ENCODE data around the gene THOC6.
A peak's percentile ranks its signal among the peaks of the same experiment; 100 is the strongest.
"Not testable (repeated sequence)": the region's sequence is repeated elsewhere in the genome, so short reads cannot be mapped to it uniquely, and the experiment has no call there.

Gene THOC6

GRCh38 chr16:3035289-3035971, 11.6 kb downstream of the THOC6 start:
- DNase-seq = no peak

DNA sequence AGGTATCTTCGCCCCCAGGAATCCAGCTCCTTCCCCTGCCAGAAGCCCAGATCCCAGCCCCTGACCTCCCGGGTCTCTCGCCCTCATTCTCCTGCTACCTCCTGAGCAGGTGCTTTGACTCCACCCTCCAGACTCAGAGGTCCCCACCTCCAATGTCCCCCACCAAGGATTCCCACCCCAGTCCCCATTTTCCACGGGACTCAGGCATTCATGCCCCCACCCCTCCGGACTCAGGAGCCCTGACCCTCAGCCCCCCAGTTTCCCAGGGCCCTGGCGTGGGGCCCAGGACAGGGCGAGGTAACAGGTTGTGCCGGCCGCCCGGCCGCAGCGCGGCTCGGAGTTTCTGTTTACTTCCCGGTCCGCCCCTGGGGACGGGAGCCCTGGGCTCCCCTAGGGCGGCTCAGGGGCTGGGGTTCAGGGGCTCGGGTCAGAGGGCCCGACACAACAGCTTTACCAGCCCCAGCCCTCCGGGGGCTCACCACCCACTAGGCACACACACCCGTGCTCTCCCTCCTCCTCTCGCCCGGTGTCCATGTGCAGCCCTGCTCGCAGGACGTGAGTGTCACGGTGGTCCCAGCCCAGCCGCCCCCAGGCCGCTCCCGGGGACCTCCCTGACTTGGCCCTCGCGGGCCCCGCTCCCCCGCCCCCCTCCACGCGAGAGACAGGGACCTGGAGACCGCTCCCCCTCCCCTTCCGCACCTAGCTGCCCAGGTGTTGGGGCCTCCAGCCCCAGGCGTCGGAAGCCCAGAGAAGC, 12.3 kb downstream of the THOC6 start:
- no peak for DNase-seq

- DNase-seq = no peak
Measured at GRCh38 chr16:3036726-3037315, 13.0 kb downstream of the THOC6 start, which contains the start of gene BICDL2. Gene BICDL2, minus strand, starts transcription at chr16:3036944. Its CDS starts 1,448 bp downstream, at chr16:3035496.

DNA sequence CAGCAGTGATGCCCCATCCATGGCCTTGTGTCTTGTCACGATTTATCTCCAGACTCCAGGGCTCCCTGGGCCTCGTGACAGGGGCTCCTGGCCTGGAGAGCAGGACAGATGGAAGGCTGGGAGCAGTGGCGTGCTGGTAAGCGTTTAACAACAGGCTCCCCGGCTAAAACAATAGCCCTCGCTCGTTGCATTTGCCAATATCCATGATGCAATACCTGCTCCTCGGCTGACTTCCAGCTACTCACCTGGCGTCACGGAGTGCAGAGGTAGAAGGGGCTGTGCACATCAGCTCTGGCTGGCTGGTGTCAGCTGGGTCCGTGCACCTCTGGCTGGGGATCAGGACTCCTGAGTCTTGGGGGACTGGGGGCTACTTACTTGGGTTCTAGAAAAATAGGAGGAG, 14.4 kb downstream of the THOC6 start:
- no peak for DNase-seq

- DNase-seq = no peak
Measured at GRCh38 chr16:3038896-3039295, 15.1 kb downstream of the THOC6 start.

GRCh38 chr16:3042376-3042775, 18.5 kb downstream of the THOC6 start:
- no peak for DNase-seq

DNA sequence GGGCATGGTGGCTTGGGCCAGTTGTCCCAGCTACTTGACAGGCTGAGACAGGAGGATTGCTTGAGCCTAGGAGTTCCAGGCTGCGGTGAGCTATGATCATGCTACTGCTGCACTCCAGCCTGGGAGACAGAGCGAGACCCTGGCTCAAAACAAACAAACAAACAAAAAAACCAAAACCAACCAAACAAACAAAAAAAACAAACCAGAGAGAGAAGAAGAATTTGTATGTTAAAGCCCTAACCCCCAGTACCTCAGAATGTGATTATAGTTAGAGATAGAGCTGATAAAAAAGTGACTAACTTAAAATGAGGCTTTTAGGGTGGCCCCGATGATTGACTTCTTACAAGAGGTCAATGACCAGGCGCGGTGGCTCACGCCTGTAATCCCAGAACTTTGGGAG, 20.9 kb downstream of the THOC6 start:
- DNase-seq = no peak

GRCh38 chr16:3045758-3046640, 22.2 kb downstream of the THOC6 start, which contains the start of gene MMP25:
Gene MMP25, plus strand, starts transcription at chr16:3046561. Its CDS starts 357 bp downstream, at chr16:3046918.
- DNase-seq = no peak

DNA sequence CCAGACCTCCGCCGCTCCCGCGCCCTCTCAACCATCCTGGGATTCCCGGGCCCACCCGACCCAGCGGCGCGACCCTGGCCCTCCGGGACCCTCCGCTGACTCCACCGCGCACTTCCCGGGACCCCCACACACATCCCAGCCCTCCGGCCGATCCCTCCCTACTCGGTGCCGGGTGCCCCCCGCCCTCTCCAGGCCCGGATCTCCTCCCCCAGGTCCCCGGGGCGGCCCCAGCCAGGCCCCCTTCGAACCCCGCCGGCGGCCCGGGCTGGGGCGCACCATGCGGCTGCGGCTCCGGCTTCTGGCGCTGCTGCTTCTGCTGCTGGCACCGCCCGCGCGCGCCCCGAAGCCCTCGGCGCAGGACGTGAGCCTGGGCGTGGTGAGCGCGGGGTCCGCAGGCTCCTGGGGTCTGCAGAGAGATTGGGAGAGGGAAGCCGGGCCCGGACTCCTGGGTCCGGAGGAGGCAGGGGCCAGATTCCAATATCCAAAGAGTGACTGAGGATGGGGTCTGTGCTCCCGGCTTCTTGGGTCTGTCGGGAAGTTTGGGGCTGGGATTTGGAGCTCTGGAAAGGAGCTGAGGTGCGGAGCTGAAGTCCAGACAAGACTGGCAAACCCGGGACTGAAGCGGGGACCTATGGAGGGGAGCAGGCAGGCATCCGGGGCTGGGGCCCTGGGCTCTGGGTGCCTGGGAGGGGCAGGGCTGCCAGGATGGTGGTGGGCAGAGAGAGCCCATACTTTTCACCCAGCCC, 23.0 kb downstream of the THOC6 start:
- DNase-seq = no peak

- DNase-seq = no peak
Measured at GRCh38 chr16:3047387-3047720, 23.5 kb downstream of the THOC6 start.

GRCh38 chr16:3049921-3050481, 26.2 kb downstream of the THOC6 start:
- DNase-seq = no peak

- no peak for DNase-seq
Measured at GRCh38 chr16:3050487-3050886, 26.7 kb downstream of the THOC6 start.

GRCh38 chr16:3051009-3051408, 27.2 kb downstream of the THOC6 start:
- no peak for DNase-seq

- no peak for DNase-seq
Measured at GRCh38 chr16:3051494-3051893, 27.7 kb downstream of the THOC6 start.

- not testable (repeated sequence) for DNase-seq
Measured at GRCh38 chr16:3052571-3053329, 28.9 kb downstream of the THOC6 start.

DNA sequence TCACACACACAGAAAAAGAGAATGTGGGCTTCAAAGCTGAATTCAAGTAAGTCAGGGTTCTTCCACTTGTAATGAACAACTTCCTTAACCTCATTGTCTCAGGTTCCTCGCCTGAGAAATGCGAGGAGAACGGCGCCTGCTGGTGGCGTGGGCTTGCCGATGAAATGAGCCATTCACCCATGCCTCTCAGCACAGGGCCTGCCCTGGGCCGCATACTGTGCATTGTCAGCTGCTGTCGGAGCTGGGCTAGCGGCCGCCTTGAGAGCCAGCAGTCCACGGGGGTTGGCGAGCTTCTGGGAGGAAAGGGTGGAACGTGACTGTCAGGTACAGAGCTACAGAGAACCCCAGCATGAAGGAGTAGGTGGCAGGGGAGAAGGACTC, 29.5 kb downstream of the THOC6 start:
- peak; percentile 55 for DNase-seq

GRCh38 chr16:3054965-3055733, 31.3 kb downstream of the THOC6 start:
- DNase-seq = peak; percentile 42

- DNase-seq = not testable (repeated sequence)
Measured at GRCh38 chr16:3055734-3056115, 31.9 kb downstream of the THOC6 start.

DNA sequence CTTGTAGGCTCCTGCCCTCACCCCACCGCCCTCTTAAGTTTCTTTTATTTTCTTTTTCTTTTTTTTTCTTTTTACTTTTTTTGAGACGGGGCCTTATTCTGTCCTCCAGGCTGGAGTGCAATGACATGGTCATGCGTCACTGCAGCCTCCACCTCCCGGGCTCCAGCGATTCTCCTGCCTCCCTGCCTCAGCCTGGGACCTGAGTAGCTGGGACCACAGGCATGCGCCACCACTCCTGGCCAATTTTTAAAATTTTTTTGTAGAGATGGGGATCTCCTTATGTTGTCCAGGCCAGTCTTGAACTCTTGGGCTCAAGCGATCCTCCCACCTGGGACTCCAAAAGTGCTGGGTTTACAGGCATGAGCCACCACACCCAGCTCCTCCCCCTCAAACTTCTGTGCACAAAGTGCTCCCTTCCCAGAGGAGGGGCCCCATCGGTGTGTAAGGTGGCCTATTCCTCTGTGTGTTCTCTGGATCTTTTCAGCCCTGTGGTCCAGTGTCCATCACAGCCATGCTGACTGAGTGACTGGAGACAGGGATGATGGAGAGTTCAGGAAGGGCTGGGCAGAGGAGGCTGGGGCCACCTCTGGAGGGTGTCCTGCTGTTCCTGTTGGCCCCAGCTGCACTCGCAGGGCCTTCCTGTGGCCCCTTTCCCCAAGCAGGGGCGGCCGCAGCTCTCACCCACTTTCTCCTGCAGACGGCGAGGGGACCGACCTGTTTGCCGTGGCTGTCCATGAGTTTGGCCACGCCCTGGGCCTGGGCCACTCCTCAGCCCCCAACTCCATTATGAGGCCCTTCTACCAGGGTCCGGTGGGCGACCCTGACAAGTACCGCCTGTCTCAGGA, 32.7 kb downstream of the THOC6 start:
- no peak for DNase-seq

Measured in CD4-positive, alpha-beta T cell treated with Interleukin-6 for 4 hours (primary cell).